Ectodermal cell (in vitro differentiated cells): Measurements from ENCODE around the gene BRINP2.

ENCODE experiments used
- H3K27ac ChIP-seq: 2 replicates; pipeline ENCODE4 v1.7.0; 2013; ENCODE audit warnings: mild to moderate bottlenecking, low read depth, low read length; ENCODE audit not compliant: insufficient read depth, poor library complexity, severe bottlenecking
- H3K27me3 ChIP-seq: 2 replicates; pipeline ENCODE4 v1.7.0; 2013; ENCODE audit warnings: mild to moderate bottlenecking, low read length; ENCODE audit not compliant: insufficient read depth, control insufficient read depth, poor library complexity, severe bottlenecking
- H3K36me3 ChIP-seq: one replicate; pipeline ENCODE4 v1.7.0; 2013; ENCODE audit warnings: low read length; ENCODE audit not compliant: control insufficient read depth, insufficient read depth
- H3K4me1 ChIP-seq: one replicate; pipeline ENCODE4 v1.7.0; 2013; ENCODE audit warnings: low read length; ENCODE audit not compliant: control insufficient read depth, insufficient read depth
- H3K4me3 ChIP-seq: 2 replicates; pipeline ENCODE4 v1.7.0; 2013; ENCODE audit warnings: low read depth, low read length, control low read depth; ENCODE audit not compliant: insufficient read depth
- H3K9me3 ChIP-seq: 2 replicates; pipeline ENCODE4 v1.7.0; 2013; ENCODE audit warnings: mild to moderate bottlenecking, low read length, moderate library complexity; ENCODE audit not compliant: control insufficient read depth
- WGBS, 2 experiments: methylation state at CpG; one replicate each; pipeline ENCODE4 v1.1.7; 2013; ENCODE audit warnings: missing lambda C conversion rate in 2 of 2; 5-methylcytosine and 5-hydroxymethylcytosine counted together

Gene BRINP2

GRCh38 chr1:177219554-177220458 lies 49.0 kb downstream of the BRINP2 start:
- no peak overlapping the region for H3K27ac ChIP-seq
- H3K9me3 ChIP-seq = no peaks in the 10 kb centered on the region
- H3K4me1 ChIP-seq = no peaks in the 10 kb centered on the region
- 93 to 95% methylated on average over 2 to 3 of the region's 3 CpGs for WGBS, 2 experiments
- H3K27me3 ChIP-seq = no peaks in the 10 kb centered on the region
- H3K4me3 ChIP-seq = no peak overlapping the region
- H3K36me3 ChIP-seq = no peaks in the 10 kb centered on the region

- no peaks in the 10 kb centered on the region for H3K9me3 ChIP-seq
- H3K27me3 ChIP-seq = no peaks in the 10 kb centered on the region
- 92 to 95% methylated on average over 2 of the region's 2 CpGs for WGBS, 2 experiments
- H3K4me3 ChIP-seq = no peak overlapping the region
- H3K36me3 ChIP-seq = no peaks in the 10 kb centered on the region
- H3K4me1 ChIP-seq = no peaks in the 10 kb centered on the region
- H3K27ac ChIP-seq = no peak overlapping the region
These were observed 52.6 kb downstream of the BRINP2 start for GRCh38 chr1:177223359-177223758.

- 88 to 90% methylated on average over 8 of the region's 8 CpGs for WGBS, 2 experiments
- H3K4me3 ChIP-seq = no peak overlapping the region
These were observed 57.4 kb downstream of the BRINP2 start for GRCh38 chr1:177227978-177228692.

GRCh38 chr1:177228693-177229065 lies 57.9 kb downstream of the BRINP2 start:
- Histone ChIP-seq H3K27ac (no peak overlapping the region), H3K4me1 (peaks cover 7% of the 10 kb centered on the region), H3K4me3 (no peak overlapping the region), H3K36me3 (no peaks in the 10 kb centered on the region), H3K27me3 (no peaks in the 10 kb centered on the region), H3K9me3 (no peaks in the 10 kb centered on the region)
- 93 to 97% methylated on average over 4 of the region's 4 CpGs for WGBS, 2 experiments

More at GRCh38 chr1:177227978-177228692, 57.4 kb downstream of the BRINP2 start:
- Histone ChIP-seq H3K27ac (no peak overlapping the region), H3K27me3 (no peaks in the 10 kb centered on the region), H3K36me3 (no peaks in the 10 kb centered on the region), H3K9me3 (no peaks in the 10 kb centered on the region), H3K4me1 (peaks cover 4% of the 10 kb centered on the region)

GRCh38 chr1:177229781-177230180 lies 59.0 kb downstream of the BRINP2 start:
- no peaks in the 10 kb centered on the region for H3K27me3 ChIP-seq
- 84 to 85% methylated on average over 20 of the region's 20 CpGs for WGBS, 2 experiments
- peaks cover 10% of the 10 kb centered on the region for H3K4me1 ChIP-seq
- no peak overlapping the region for H3K4me3 ChIP-seq
- H3K9me3 ChIP-seq = no peaks in the 10 kb centered on the region
- no peak overlapping the region for H3K27ac ChIP-seq
- no peaks in the 10 kb centered on the region for H3K36me3 ChIP-seq

- H3K4me1 ChIP-seq = peaks cover 10% of the 10 kb centered on the region
- no peak overlapping the region for H3K4me3 ChIP-seq
- no peaks in the 10 kb centered on the region for H3K27me3 ChIP-seq
- 52% methylated on average over 4 of the region's 4 CpGs for WGBS, 2 experiments
- H3K27ac ChIP-seq = no peak overlapping the region
- H3K36me3 ChIP-seq = no peaks in the 10 kb centered on the region
- no peaks in the 10 kb centered on the region for H3K9me3 ChIP-seq
These were observed 59.7 kb downstream of the BRINP2 start for GRCh38 chr1:177230228-177231016.

- peaks cover 11% of the 10 kb centered on the region for H3K4me1 ChIP-seq
- H3K36me3 ChIP-seq = no peaks in the 10 kb centered on the region
- WGBS, 2 experiments = 92 to 95% methylated on average over 7 of the region's 7 CpGs
- no peak overlapping the region for H3K4me3 ChIP-seq
- no peak overlapping the region for H3K27ac ChIP-seq
- H3K9me3 ChIP-seq = no peaks in the 10 kb centered on the region
- no peaks in the 10 kb centered on the region for H3K27me3 ChIP-seq
These were observed 64.6 kb downstream of the BRINP2 start for GRCh38 chr1:177235350-177235749.

- Histone ChIP-seq H3K27ac (no peak overlapping the region), H3K9me3 (no peaks in the 10 kb centered on the region), H3K4me3 (no peak overlapping the region), H3K4me1 (peaks cover 11% of the 10 kb centered on the region), H3K36me3 (no peaks in the 10 kb centered on the region), H3K27me3 (no peaks in the 10 kb centered on the region)
- WGBS, 2 experiments = 94 to 97% methylated on average over 4 of the region's 4 CpGs
These were observed 66.2 kb downstream of the BRINP2 start for GRCh38 chr1:177236962-177237361.

GRCh38 chr1:177238967-177239366 lies 68.2 kb downstream of the BRINP2 start:
- Histone ChIP-seq H3K27me3 (no peaks in the 10 kb centered on the region), H3K27ac (no peak overlapping the region), H3K4me1 (peaks cover 6% of the 10 kb centered on the region), H3K36me3 (no peaks in the 10 kb centered on the region), H3K4me3 (no peak overlapping the region), H3K9me3 (no peaks in the 10 kb centered on the region)
- 13 to 21% methylated on average over 4 of the region's 4 CpGs for WGBS, 2 experiments

GRCh38 chr1:177239792-177240191 lies 69.0 kb downstream of the BRINP2 start:
- H3K27me3 ChIP-seq = no peaks in the 10 kb centered on the region

More at GRCh38 chr1:177239792-177240191, 69.0 kb downstream of the BRINP2 start:
- 83% methylated on average over 2 of the region's 2 CpGs for WGBS, 2 experiments
- Histone ChIP-seq H3K4me1 (peaks cover 6% of the 10 kb centered on the region), H3K4me3 (no peak overlapping the region), H3K9me3 (no peaks in the 10 kb centered on the region), H3K27ac (no peak overlapping the region), H3K36me3 (no peaks in the 10 kb centered on the region)
